HG03039 (cell line): Measurements from ENCODE around the gene RPH3AL.

Experiments
- ATAC-seq: cut with Tn5 transposase; IDR thresholded peaks from one replicate; pipeline ENCODE4 v1.9.1; 2021; ENCODE audit warnings: mild to moderate bottlenecking, moderate library complexity; ENCODE audit not compliant: unreplicated experiment

Gene RPH3AL, protein sequence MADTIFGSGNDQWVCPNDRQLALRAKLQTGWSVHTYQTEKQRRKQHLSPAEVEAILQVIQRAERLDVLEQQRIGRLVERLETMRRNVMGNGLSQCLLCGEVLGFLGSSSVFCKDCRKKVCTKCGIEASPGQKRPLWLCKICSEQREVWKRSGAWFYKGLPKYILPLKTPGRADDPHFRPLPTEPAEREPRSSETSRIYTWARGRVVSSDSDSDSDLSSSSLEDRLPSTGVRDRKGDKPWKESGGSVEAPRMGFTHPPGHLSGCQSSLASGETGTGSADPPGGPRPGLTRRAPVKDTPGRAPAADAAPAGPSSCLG

DNA sequence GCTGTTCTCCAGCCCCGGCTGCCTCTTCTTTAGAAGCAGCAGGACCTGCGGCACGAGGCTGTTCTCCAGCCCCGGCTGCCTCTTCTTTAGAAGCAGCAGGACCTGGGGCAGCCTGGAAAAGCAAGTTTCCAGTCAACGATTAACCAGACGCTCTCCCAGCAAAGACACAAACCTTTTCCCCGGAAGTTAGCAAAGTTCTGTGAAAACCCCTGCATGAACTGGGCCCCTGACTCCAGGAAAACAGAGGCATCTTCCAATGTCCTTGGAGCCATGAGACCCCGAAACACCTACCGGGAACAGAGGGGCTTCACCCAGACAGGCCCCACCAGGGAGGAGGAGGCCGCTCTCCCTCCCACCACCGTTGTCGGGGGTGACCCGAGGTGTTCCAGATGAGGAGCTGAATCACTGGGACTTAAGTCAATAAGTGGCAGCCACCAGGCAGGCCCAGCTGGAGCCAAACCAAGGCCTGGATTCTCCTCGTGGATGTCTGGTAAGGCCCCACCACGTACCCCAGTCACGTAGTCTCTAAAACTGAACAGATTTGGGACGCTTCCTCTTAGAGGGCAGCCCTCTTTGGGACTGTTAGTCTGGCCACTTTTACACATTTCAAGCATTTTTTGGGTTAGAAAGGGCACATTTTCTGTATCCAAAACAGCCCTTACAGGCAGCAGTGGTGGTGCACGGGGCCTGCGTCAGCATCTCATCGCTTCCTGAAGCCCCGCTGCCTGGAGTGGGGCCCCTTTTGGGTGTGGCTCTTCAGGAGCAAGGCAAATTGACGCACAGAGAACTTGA, at the start of gene RPH3AL:
TSS of gene RPH3AL (minus strand) at position 387 of the 792 bp plus-strand sequence. CDS start 25,264 bp downstream, outside the sequence.
- ATAC-seq: no peak

DNA sequence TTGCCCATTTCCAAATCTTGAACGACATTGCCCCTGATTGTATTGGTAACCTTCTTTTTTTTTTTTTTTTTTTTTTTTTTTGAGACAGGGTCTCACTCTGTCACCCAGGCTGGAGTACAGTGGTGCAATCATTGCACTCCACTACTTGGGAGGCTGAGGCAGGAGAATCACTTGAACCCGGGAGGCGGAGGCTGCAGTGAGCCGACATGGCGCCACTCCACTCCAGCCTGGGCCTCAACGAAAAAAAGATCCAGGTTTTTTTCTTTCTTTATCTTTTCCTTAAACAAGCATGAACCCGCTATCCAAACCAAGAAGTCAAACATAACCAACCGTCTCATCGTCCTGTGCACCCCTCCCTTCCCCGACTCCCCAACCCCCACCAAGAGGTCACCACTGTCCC, 47.6 kb upstream of the RPH3AL start:
- ATAC-seq: no peak

DNA sequence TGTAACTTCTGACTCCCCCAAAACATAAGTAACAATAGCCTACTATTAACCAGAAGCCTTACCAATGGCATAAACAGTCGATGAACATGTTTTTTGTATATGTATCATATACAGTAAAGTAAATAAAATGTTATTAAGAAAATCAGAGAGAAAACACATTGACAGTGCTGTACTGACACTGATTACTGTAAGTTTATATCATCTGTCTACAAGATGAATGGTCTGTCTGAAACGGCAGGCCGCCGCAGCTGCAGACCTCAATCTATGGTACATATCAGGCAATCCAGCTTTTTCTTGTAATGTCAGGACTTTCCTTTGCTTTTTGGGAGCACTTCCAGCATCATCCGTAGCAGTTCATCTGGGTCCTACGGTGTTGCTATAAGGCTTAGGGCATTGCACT, 44.2 kb upstream of the RPH3AL start:
- ATAC-seq: no peak

DNA sequence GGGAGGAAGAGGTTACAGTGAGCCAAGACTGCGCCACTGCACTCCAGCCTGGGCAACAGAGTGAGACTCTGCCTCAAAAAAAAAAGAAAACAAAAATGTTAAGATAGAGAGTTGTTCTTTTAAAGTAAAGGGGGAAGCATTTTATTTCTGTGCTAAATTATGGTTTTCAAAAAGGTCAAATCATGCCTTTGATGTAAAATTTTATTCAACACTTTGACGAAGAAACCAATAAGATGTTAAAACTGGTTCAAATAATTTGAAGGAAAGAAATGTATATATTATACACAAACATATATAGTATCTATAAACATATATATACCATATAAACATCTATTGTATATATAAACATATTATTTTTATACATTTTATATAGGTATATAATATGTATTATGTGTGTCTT, 43.4 kb upstream of the RPH3AL start:
- ATAC-seq: no peak

DNA sequence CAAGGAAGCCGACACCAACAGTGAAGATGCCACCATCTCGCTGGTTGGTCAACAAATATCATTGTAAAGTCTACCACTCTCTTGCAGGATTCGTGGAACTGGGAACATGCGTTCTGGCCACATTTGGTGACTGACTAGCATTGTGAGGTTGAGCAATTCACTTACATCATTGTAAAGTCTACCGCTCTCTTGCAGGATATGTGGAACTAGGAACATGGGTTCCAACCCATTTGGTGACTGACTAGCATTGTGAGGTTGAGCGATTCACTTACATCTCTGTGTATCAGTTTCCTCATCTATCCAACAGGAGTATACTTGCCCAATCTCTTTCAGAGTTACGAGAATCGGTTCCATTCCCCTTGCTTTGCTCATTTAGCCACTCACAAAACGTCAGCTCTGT, 42.6 kb upstream of the RPH3AL start:
- ATAC-seq: no peak

DNA sequence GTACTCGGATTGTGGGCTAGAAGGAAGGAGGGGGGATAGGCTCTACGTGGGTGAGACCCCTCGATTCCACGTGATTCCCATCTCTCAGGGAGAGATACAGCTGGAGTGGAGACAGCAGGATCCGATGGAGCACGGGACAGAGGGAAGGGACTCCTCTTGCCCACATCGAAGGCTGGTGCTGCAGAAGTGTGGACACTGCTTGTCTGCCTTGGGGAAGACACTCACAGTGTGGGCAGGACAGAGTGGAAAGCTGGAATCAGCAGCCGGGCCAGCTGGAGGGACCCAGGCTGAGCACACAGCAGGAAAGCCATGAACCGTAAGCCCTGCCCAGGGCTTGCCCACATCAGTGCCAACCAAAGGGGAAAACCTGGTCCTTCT, 42.1 kb upstream of the RPH3AL start:
- ATAC-seq: no peak

DNA sequence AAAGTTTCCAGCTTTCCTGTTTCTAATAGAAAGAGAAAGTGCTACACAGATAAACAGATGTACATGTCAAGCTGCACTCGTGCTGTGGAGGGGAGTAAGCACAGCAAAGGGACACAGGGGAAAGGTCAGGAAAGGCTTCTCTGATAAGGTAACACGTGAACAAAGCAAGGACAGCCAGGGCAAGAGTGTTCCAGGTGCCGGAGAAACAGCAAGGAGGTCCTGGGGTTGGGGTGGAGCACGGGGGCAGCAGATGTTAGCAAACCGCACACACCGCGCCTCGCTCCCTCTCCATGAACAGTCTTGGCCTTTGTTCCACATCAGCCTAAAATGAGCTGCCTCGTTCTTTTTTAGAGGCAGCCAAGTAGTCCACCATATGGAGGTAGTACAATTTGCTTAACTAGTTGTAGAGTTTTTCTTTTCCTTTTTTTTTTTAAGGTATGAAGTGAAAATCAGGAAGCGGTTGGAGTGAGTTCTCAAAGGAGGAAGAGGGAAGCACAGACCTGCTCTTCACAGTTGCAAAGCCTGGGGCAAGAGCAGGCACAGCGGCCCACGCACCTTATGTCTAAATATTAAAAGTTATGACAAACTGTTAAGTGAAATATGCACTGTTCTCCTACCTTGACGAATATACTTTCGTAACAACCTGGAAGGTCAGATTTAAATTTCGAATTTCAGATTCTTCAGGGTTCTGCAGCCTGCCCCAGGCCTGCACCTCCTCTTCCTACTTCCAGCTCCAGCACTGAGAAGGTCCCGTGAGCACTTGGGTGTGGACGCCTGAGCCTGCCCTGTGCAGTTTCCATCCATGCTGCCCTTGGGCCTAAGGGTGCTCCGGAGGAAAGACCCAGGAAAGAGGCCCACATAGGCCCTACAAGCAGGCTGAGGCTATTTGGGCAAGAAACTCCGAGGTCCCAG, 41.5 kb upstream of the RPH3AL start:
- ATAC-seq: no peak

DNA sequence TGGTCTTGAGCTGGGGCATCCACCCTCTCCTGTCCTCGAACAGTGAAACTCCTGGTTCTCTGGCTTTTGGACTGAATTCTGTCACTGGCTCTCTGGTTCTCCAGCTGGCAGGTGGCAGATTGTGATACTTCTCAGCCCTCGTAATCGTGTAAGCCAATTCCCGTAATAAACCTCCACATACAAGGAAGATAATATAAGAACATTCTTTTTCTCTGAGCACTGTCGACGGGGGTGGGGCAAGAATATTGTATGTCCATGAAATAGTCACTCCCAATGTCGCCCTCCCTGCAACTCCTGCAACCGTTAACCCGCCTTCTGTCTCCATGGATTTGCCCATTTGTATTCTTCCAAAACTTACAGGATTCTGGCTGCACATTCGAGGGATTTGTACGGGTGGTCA, 39.2 kb upstream of the RPH3AL start:
- no peak for ATAC-seq

DNA sequence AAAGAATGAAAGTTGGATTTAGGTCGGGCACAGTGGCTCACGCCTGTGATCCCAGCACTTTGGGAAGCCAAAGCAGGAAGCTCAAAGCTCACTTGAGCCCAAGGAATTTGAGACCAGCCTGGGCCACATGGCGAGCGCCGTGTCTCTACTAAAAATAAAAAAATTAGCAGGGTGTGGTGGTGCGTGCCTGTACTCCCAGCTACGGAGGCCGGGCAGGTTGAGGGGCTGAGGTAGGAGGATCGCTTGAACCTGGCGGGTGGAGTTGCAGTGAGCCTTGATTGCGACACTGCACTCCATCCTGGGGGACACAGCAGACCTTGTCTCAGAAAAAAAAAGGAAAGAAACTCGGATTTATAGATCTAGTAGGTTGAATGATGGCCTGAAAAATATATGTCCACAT, 37.4 kb upstream of the RPH3AL start:
- ATAC-seq: no peak

DNA sequence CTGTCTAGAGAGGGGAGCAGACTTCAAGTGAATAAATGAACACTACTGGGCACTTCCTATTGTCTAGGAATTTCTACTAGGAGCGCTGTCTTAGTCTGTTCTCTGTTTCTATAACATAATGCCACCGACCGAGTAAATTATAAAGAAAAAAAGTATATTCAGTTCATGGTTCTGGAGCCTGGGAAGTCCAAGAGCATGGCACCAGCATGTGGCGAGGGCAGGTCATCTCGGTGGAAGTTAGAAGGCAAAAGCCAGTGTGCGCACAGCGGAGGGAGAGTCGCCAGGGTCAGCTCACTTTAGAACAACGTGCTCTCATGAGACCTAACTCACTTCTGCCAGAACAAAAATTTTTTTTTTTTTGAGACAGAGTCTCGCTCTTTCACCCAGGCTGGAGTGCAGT, 35.5 kb upstream of the RPH3AL start:
- ATAC-seq: no peak

DNA sequence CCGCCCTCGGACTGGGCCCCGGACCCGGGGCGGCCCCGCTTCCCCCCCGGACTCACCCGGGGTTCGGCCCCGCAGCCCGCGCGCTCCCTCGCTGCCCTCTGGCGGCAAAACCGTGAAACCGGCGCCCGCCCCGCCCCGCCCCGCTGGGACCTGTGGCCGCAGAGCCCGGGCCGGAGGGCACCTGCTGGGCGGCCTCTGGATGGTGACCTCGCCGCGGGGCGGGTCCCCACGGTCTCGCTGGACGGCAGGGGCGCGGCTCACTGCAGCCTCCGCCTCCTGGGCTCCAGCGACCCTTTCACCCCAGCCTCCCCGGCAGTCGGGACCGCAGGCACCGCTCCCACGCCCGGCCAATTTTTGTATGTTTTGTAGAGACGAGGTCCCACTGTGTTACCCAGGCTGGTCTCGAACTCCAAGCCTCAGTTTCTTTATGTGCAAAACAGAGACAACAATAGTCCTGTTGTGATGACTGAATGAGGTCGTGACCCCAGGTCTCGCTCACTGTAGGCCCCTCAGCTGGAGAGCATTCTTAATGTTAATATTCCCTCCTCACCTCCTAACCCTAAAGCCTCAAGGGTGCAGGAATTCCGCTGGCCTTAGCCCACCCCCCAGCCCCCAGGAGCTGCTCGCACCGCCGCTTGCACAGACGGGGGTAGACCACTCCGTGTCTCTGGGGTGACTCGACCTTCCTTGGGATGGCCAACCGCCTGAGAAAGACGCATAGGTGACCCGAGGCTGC, 33.7 kb upstream of the RPH3AL start:
- ATAC-seq: no peak

DNA sequence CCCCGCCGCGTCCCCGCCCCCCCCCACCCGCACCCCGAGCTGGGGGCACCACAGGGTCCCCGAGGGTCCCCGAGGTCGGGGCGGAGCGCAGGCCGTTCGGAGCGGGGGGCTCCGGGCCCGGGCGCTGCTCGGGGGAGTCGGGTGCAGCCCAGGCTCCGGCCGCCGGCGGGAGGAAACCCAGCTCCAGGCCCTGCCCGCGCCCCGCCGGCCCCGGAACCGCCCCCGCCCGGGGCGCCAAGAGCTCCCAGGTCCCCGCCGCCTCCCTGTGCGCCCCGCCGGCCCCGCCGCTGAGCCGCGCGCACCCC, 33.2 kb upstream of the RPH3AL start:
- no peak for ATAC-seq

DNA sequence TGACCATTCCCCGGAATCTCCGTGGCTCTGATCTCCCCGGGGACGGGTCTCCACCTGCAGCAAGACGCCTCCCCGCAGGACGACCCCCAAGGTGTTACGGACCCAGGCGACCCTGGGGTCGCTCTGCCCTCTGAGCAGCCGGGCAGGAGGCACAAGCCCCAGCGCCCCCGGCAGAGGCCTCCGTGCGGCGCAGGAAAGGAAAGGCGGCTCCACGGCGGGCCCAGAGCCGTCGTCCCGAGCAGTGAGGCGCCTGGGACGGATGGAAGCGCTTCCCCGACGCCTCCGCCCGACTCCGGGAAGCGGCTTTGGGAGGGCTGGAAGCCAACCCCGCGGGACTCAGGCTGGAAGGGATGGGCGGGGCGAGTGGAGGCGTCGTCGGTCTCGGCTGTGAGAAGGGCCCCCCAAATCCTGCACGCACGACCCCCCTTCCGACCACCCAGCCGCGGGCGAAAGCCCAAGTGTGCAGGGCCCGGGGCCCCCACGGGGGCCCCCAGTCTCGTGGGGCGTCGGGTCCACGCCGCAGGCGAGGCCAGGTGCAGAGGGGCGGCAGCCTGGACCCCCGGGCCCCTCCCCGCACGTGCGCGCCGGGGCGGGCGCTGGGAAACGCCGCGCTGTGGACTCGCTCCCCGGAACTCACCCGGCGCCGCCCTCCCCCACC, 32.7 kb upstream of the RPH3AL start:
- no peak for ATAC-seq

DNA sequence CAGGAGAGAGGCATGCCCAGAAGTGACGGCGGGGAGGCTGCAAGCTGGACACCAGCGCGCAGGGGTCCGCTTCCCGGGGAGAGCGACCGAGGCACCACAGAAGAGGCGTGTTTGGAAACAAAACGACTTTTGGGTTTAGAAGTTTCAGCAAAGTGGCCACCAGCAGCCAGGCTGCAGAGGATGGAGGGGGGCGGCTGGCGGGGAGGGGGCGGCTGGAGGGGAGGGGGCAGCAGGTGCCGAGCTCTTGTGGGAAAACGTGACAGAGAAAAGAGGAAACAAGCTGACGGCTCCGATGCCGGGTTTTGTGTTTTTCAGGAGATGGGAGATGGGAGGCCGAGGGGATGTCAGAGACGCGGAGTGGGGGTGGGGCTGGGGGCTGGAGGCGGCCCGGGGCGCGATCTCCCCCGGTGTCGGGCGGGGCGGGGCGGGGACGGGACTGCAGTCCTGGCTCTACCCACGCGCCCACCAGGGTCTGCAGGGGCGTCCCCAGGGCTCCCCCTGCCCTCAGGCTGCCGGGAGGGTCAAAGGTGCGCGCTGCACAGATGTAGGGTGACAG, 32.1 kb upstream of the RPH3AL start:
- ATAC-seq: no peak

DNA sequence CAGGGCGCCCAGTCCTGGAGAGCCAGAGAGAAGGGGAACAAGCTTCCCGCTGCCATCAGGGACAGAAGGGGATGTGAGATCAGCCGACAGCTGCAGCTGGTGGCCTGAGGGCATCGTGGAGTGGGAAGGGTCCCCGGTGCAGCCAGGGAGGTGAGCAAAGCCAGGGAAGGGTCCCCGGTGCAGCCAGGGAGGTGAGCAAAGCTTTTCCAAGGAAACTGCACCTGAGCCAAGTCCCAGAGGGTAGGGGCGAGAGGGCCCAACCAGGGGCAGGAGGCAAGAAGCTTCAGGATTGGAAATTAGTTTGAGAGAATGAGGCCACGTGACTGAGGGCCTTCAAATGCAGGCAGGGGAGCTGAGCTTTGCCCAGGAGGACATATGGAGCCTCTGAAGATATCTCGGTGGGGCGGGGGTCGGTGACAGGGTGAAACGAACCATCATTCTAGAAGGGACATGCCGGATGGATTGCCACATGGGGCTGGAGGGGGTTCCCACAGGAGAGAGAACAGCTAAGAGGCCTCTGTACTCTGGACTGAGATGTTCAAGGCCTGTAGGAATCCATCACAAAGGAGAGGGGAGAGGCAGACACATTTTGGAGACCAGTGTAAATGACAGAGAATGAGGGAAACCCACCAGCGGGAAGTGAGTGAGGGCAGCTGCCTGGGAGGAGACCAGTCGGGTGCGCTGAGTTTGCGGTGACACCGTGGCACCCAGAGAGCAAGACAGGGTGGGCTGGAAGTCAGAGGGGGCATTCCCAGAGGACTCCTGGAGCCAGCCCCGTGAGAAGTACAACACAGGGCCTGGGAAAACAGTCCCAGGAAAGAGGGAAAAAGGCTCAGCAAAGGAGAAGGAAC, 31.4 kb upstream of the RPH3AL start:
- ATAC-seq: no peak

DNA sequence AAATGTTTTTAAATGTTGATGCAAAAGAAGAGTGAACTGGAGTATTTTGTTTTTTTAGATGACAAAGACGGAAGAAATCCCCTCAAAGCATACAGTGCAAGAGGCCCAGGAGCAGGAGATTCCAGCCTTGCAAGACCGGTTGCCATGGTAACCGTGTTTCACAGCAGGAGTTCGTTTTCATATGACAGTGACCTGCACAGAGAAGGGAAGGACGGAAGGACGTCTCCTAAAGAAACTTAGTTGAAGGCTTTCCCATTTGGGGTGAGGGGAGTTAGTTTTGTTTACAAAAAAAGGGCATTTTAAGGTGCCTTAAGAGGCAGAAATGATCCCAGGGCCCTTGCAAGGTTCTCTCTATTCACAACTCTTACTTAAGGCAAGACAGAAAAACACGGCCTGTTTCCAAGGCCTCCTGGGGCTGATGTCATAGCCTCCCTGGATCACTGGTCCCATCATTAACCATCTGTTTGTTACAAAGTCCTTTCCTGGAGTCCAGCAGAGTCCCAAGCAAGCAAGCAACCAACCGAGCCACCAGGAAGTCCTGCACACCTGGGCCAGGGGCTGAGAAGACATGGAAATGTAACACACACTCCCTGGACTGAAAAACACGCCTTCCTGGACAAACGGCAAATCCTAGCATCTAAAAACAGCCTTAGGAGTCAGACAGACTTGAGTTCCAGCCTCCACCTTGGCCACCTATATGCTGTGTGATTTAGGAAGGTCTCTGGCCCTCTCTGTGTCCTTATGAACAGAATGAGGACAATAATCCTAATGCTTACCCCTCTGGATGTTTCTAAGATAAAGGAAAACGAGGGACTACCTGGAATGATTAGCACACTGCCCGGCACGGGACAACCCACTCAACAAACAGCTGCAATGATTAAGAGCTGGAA, 30.3 kb upstream of the RPH3AL start:
- ATAC-seq: no peak

DNA sequence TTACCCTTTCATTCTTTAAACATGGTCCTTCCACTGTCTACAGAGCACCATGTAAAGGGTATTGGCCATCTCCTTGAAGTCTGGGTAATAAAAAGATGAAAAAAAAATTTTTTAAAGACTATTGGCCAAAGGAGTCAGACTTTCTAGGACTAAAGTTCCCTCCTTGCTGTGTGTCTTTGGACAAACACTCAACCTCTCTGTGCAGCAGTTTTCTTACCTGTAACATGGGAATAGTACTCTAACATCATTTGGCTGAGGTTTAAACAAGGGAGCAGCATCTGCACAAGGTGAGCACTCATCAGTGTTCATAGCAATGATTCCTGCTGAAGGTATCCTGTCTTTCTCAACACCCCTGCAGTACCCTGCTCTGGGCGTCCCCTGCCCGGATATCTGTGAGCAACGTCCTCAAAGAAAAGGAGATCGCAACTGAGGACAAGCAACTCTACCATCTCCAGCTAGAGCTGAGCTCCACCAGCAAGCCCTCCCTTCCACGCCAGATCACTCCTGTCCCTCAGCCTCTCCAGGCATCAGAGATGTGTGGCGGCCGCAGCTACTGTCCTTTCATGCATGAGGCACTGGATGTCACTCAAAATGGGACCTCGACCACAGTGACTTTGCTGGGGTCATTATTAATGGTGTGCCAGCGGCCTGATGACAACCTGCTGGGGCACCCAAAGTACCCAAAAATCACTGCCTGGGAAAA, 29.5 kb upstream of the RPH3AL start:
- no peak for ATAC-seq

DNA sequence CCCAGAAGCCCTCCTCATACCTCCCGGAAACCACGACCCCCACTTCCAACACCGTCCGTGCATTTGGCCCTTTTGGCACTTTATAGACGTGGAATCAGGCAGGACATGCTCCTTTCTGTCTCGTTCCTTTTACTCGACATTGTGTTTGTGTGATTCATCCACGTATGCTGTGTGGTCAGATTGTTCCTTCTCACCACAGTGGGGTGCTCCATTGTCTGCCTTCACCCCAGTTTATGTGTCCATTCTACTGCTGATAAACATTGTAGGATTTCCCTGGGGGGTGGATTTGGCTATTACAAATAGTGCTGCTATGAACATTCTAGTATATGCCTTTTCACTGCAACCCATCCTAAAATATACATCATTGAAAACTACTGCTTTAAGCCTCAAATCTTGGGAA, 28.9 kb upstream of the RPH3AL start:
- no peak for ATAC-seq
